Testis (tissue), 2 donors: Measurements from ENCODE around the gene STXBP1.

Experiments
- CTCF ChIP-seq, 3 experiments: fragments of 450-650 bp in 2 of 3; fragments of 200-600 bp in 1 of 3; sonication (generic) in 1 of 3; IDR thresholded peaks; one replicate each; pipeline ENCODE4 v1.5.1; 2016 to 2019; ENCODE audit warnings: antibody characterized with exemption in 3 of 3, mild to moderate bottlenecking in 2 of 3, moderate library complexity in 1 of 3
- POLR2A ChIP-seq: fragments of 450-650 bp; IDR thresholded peaks from one replicate; pipeline ENCODE4 v1.6.1; 2017; ENCODE audit warnings: antibody characterized with exemption, mild to moderate bottlenecking, moderate library complexity

GRCh38 chr9:127642082-127642740 is 30.1 kb downstream of the STXBP1 start:
- TF ChIP-seq POLR2A (no peak), CTCF (IDR thresholded peaks at IDR 0.05) (no peak)
